ENCODE data around the gene NHSL1.

DNA sequence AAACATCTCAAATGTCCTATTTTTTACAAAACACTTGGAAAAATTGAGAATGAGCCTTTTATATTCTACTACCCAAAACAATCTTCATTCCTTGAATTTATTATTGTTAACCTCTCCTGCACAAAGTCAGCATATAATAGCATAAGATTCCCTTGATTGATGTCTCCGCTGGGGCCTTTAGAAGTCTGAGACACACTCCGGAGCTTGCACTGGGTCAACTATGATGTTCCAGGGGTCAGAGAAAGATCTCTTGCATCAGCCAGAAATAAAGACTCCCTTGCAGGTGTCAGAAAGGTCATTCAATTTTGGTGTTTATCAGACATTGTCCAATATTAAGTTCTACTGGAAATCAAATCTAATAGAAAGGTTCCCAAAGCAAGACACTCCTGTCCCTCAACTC, 29.7 kb upstream of the NHSL1 start:
- no peak for TF ChIP-seq YY1 (IDR thresholded peaks at IDR 0.05; ENCODE audit: borderline replicate concordance in 1 of 3, control insufficient read depth in 1 of 3, extremely low read depth in 1 of 3, insufficient read depth in 3 of 3, insufficient read length in 1 of 3, insufficient replicate concordance in 2 of 3, low read depth in 1 of 3, low read length in 2 of 3)
- no peak for TF ChIP-seq TARDBP (IDR thresholded peaks at IDR 0.05)
- TF ChIP-seq ARID2 (IDR thresholded peaks at IDR 0.05) = no peak
- TF ChIP-seq, protein P1, sequence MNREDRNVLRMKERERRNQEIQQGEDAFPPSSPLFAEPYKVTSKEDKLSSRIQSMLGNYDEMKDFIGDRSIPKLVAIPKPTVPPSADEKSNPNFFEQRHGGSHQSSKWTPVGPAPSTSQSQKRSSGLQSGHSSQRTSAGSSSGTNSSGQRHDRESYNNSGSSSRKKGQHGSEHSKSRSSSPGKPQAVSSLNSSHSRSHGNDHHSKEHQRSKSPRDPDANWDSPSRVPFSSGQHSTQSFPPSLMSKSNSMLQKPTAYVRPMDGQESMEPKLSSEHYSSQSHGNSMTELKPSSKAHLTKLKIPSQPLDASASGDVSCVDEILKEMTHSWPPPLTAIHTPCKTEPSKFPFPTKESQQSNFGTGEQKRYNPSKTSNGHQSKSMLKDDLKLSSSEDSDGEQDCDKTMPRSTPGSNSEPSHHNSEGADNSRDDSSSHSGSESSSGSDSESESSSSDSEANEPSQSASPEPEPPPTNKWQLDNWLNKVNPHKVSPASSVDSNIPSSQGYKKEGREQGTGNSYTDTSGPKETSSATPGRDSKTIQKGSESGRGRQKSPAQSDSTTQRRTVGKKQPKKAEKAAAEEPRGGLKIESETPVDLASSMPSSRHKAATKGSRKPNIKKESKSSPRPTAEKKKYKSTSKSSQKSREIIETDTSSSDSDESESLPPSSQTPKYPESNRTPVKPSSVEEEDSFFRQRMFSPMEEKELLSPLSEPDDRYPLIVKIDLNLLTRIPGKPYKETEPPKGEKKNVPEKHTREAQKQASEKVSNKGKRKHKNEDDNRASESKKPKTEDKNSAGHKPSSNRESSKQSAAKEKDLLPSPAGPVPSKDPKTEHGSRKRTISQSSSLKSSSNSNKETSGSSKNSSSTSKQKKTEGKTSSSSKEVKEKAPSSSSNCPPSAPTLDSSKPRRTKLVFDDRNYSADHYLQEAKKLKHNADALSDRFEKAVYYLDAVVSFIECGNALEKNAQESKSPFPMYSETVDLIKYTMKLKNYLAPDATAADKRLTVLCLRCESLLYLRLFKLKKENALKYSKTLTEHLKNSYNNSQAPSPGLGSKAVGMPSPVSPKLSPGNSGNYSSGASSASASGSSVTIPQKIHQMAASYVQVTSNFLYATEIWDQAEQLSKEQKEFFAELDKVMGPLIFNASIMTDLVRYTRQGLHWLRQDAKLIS (CRISPR knock-in tag; IDR thresholded peaks at IDR 0.05) = no peak
- no peak for TF ChIP-seq HSF4 (CRISPR knock-in tag; IDR thresholded peaks at IDR 0.05; ENCODE audit: borderline replicate concordance)
- TF ChIP-seq, protein P2, sequence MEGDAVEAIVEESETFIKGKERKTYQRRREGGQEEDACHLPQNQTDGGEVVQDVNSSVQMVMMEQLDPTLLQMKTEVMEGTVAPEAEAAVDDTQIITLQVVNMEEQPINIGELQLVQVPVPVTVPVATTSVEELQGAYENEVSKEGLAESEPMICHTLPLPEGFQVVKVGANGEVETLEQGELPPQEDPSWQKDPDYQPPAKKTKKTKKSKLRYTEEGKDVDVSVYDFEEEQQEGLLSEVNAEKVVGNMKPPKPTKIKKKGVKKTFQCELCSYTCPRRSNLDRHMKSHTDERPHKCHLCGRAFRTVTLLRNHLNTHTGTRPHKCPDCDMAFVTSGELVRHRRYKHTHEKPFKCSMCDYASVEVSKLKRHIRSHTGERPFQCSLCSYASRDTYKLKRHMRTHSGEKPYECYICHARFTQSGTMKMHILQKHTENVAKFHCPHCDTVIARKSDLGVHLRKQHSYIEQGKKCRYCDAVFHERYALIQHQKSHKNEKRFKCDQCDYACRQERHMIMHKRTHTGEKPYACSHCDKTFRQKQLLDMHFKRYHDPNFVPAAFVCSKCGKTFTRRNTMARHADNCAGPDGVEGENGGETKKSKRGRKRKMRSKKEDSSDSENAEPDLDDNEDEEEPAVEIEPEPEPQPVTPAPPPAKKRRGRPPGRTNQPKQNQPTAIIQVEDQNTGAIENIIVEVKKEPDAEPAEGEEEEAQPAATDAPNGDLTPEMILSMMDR (IDR thresholded peaks at IDR 0.05 in 2 of 3, conservative IDR thresholded peaks at IDR 0.05 in 1 of 3; ENCODE audit: insufficient read depth in 2 of 3, low read depth in 1 of 3, low read length in 3 of 3) = no peak
- TF ChIP-seq, protein P3, sequence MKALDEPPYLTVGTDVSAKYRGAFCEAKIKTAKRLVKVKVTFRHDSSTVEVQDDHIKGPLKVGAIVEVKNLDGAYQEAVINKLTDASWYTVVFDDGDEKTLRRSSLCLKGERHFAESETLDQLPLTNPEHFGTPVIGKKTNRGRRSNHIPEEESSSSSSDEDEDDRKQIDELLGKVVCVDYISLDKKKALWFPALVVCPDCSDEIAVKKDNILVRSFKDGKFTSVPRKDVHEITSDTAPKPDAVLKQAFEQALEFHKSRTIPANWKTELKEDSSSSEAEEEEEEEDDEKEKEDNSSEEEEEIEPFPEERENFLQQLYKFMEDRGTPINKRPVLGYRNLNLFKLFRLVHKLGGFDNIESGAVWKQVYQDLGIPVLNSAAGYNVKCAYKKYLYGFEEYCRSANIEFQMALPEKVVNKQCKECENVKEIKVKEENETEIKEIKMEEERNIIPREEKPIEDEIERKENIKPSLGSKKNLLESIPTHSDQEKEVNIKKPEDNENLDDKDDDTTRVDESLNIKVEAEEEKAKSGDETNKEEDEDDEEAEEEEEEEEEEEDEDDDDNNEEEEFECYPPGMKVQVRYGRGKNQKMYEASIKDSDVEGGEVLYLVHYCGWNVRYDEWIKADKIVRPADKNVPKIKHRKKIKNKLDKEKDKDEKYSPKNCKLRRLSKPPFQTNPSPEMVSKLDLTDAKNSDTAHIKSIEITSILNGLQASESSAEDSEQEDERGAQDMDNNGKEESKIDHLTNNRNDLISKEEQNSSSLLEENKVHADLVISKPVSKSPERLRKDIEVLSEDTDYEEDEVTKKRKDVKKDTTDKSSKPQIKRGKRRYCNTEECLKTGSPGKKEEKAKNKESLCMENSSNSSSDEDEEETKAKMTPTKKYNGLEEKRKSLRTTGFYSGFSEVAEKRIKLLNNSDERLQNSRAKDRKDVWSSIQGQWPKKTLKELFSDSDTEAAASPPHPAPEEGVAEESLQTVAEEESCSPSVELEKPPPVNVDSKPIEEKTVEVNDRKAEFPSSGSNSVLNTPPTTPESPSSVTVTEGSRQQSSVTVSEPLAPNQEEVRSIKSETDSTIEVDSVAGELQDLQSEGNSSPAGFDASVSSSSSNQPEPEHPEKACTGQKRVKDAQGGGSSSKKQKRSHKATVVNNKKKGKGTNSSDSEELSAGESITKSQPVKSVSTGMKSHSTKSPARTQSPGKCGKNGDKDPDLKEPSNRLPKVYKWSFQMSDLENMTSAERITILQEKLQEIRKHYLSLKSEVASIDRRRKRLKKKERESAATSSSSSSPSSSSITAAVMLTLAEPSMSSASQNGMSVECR (CRISPR knock-in tag; IDR thresholded peaks at IDR 0.05) = no peak
- TF ChIP-seq FOXJ3 (CRISPR knock-in tag; IDR thresholded peaks at IDR 0.05) = no peak
- TF ChIP-seq TAF1 (IDR thresholded peaks at IDR 0.05; ENCODE audit: control insufficient read depth, extremely low read depth, insufficient read depth, low read length, severe bottlenecking) = no peak

Data from K562 (cell line).